GM12878 (cell line): ENCODE data around the gene NAA11. TPM values are rescaled to one million over a fixed set of nuclear protein-coding genes. Genes with fewer than 3 reads are reported as not detected.

Source experiments
- ATAC-seq: fragments of 200-7000 bp; cut with Tn5 transposase; 3 replicates; pipeline ENCODE4 v1.9.1; 2020; ENCODE audit warnings: mild to moderate bottlenecking, moderate library complexity
- BruUV-seq: library from RNA; stranded (reverse); fragments of 400-500 nt; replicated peaks from 2 replicates; lab custom pipeline; 2021; lab: Mats Ljungman, UMichigan
- CTCF ChIA-PET: fragments of 300-600 bp; sonication (Branson Sonifier 250); formaldehyde crosslinking; extraction: SDS; loops from one replicate; lab custom pipeline; 2021; ENCODE audit warnings: inconsistent platforms; lab: Yijun Ruan, JAX
- POLR2A ChIA-PET: fragments of 350-600 bp; formaldehyde crosslinking; extraction: SDS; loops from one replicate; lab custom pipeline; 2021; ENCODE audit warnings: inconsistent platforms; lab: Charles Lee
- RAD21 ChIA-PET: fragments of 300-600 bp; sonication (Branson Sonifier 250); formaldehyde crosslinking; loops from one replicate; lab custom pipeline; 2023; ENCODE audit warnings: antibody characterized with exemption; ENCODE audit not compliant: unreplicated experiment; lab: Charles Lee
- SMC1A ChIA-PET: fragments of 300-600 bp; sonication (Branson Sonifier 250); formaldehyde crosslinking; loops from one replicate; lab custom pipeline; 2023; ENCODE audit not compliant: unreplicated experiment, uncharacterized antibody; lab: Charles Lee
- DNase-seq: peaks from one replicate; pipeline ENCODE4 v3.0.0-alpha.2; 2011; ENCODE audit warnings: low read depth, low spot score
- FAIRE-seq: peaks from 3 replicates; lab custom pipeline; 2011; peaks lifted over from hg19 to GRCh38; lab: Jason Lieb, UNC
- H2AFZ ChIP-seq: 2 replicates; pipeline ENCODE4 v1.6.0; 2011; ENCODE audit warnings: low read depth, low read length, control low read depth; ENCODE audit not compliant: control insufficient read depth
- H3K27ac ChIP-seq: 2 replicates; pipeline ENCODE4 v1.5.1; 2011; ENCODE audit warnings: control low read depth; ENCODE audit not compliant: control insufficient read depth, insufficient read depth
- H3K27me3 ChIP-seq, 2 experiments: replicated peaks in 1 of 2; 2 replicates each; pipeline versions ENCODE4 v1.6.0 to v1.6.1; 2011; ENCODE audit warnings: low read length in 1 of 2; ENCODE audit not compliant: control insufficient read depth in 2 of 2, insufficient read depth in 2 of 2
- H3K36me3 ChIP-seq, 2 experiments: 2 replicates each; pipeline ENCODE4 v1.5.1; 2011; ENCODE audit warnings: low read length in 1 of 2; ENCODE audit not compliant: control insufficient read depth in 2 of 2, insufficient read depth in 2 of 2
- H3K4me1 ChIP-seq: 2 replicates; pipeline ENCODE4 v1.6.1; 2011; ENCODE audit warnings: mild to moderate bottlenecking, low read length, moderate library complexity, mixed read lengths; ENCODE audit not compliant: control insufficient read depth, insufficient read depth
- H3K4me2 ChIP-seq: 2 replicates; pipeline ENCODE4 v1.6.0; 2011; ENCODE audit warnings: control low read depth; ENCODE audit not compliant: control insufficient read depth, insufficient read depth
- H3K4me3 ChIP-seq: fragments of 200-600 bp; sonication (generic); 2 replicates; pipeline ENCODE4 v1.5.1; 2016
- H3K79me2 ChIP-seq: 2 replicates; pipeline ENCODE4 v1.6.0; 2011; ENCODE audit warnings: low read length; ENCODE audit not compliant: control insufficient read depth, insufficient read depth
- H3K9ac ChIP-seq: 2 replicates; pipeline ENCODE4 v1.8.0; 2011; ENCODE audit warnings: low read length, control low read depth, mixed read lengths; ENCODE audit not compliant: control insufficient read depth, insufficient read depth
- H3K9me3 ChIP-seq: replicated peaks from 3 replicates; pipeline ENCODE4 v1.5.1; 2011; ENCODE audit warnings: mild to moderate bottlenecking, low read length; ENCODE audit not compliant: control insufficient read depth, insufficient read depth
- H4K20me1 ChIP-seq: 2 replicates; pipeline ENCODE4 v1.6.0; 2011; ENCODE audit not compliant: control insufficient read depth, insufficient read depth
- BCL11A ChIP-seq: IDR thresholded peaks from 2 replicates; pipeline ENCODE4 v1.6.1; 2011; ENCODE audit warnings: low read depth, low read length
- CEBPZ ChIP-seq: fragments of 150-350 bp; IDR thresholded peaks from 2 replicates; pipeline ENCODE4 v1.6.1; 2016; ENCODE audit warnings: low read depth, low read length
- JUNB ChIP-seq: IDR thresholded peaks from 2 replicates; pipeline ENCODE4 v1.6.1; 2016; ENCODE audit warnings: antibody characterized with exemption, mild to moderate bottlenecking
- NFYA ChIP-seq: IDR thresholded peaks from 2 replicates; pipeline ENCODE4 v1.6.1; 2011; ENCODE audit warnings: low read depth, mild to moderate bottlenecking, low read length, improper control_type of control experiment, borderline replicate concordance
- NFYB ChIP-seq: IDR thresholded peaks from 2 replicates; pipeline ENCODE4 v1.6.1; 2011; ENCODE audit warnings: low read depth, mild to moderate bottlenecking, low read length, improper control_type of control experiment, moderate library complexity; ENCODE audit not compliant: insufficient read depth
- PML ChIP-seq: IDR thresholded peaks from 2 replicates; pipeline ENCODE4 v1.6.1; 2012; ENCODE audit warnings: low read length, inconsistent platforms
- POLR2A ChIP-seq: IDR thresholded peaks from 2 replicates; pipeline ENCODE4 v1.6.1; 2011; ENCODE audit warnings: low read depth, mild to moderate bottlenecking, low read length
- RCOR1 ChIP-seq: conservative IDR thresholded peaks from 2 replicates; pipeline ENCODE4 v1.6.1; 2012; ENCODE audit warnings: low read depth, low read length, improper control_type of control experiment
- RELA ChIP-seq: fragments of 450-650 bp; IDR thresholded peaks from 2 replicates; pipeline ENCODE4 v1.8.0; 2014; ENCODE audit warnings: borderline replicate concordance; ENCODE audit not compliant: partially characterized antibody
- SP1 ChIP-seq: IDR thresholded peaks from one replicate; pipeline ENCODE4 v1.6.1; 2011; ENCODE audit warnings: low read depth, low read length
- SPI1 ChIP-seq: IDR thresholded peaks from 2 replicates; pipeline ENCODE4 v1.6.1; 2011; ENCODE audit warnings: low read depth, mild to moderate bottlenecking, low read length, moderate library complexity, borderline replicate concordance; ENCODE audit not compliant: insufficient read depth
- SRF ChIP-seq, 2 experiments: IDR thresholded peaks; 2 replicates each; pipeline ENCODE4 v1.6.1; 2011; ENCODE audit warnings: low read depth in 2 of 2, low read length in 2 of 2, mild to moderate bottlenecking in 1 of 2, moderate library complexity in 1 of 2
- TCF7 ChIP-seq: IDR thresholded peaks from 2 replicates; pipeline ENCODE4 v1.6.1; 2014; ENCODE audit warnings: antibody characterized with exemption, borderline replicate concordance
- YBX1 ChIP-seq: fragments of 450-650 bp; IDR thresholded peaks from 2 replicates; pipeline ENCODE4 v1.6.1; 2016; ENCODE audit warnings: antibody characterized with exemption
- ZBED1 ChIP-seq: IDR thresholded peaks from 2 replicates; pipeline ENCODE4 v1.6.1; 2016; ENCODE audit warnings: borderline replicate concordance
- ZNF217 ChIP-seq: fragments of 450-650 bp; IDR thresholded peaks from 2 replicates; pipeline ENCODE4 v1.6.1; 2017; ENCODE audit warnings: antibody characterized with exemption, mild to moderate bottlenecking
- ZNF622 ChIP-seq: fragments of 450-650 bp; IDR thresholded peaks from 2 replicates; pipeline ENCODE4 v1.6.1; 2017; ENCODE audit warnings: mild to moderate bottlenecking, inconsistent platforms
- WGBS: methylation state at CpG from one replicate; pipeline ENCODE4 v1.1.6; 2016; ENCODE audit warnings: low lambda C conversion rate; ENCODE audit not compliant: insufficient replicate concordance, insufficient coverage; ENCODE audit errors: missing lambda C conversion rate; 5-methylcytosine and 5-hydroxymethylcytosine counted together
- in situ Hi-C: fragments of 300-500 bp; cut with MboI; formaldehyde crosslinking; loops from 9 replicates; pipeline ENCODE4 v1.14.3; 2018; ENCODE audit warnings: mixed read lengths
- intact Hi-C: fragments of 100-400 bp; cut with micrococcal nuclease; formaldehyde crosslinking; loops from one replicate; pipeline ENCODE4 v1.14.2; 2022; ENCODE audit not compliant: unreplicated experiment
- polyA plus RNA-seq, 11 experiments: library from polyadenylated mRNA; depleted of rRNA in 4 of 11; unstranded in 6 of 11; stranded (reverse) in 5 of 11; fragments of >200 nt; fragmentation: Nextera tagmentation in 4 of 11; fragmentation: Illumina TruSeq in 1 of 11; extraction: Ambion mirVana in 4 of 11; extraction: Trizol in 1 of 11; gene quantifications; 1 replicate in 1 of 11; 2 replicates in 10 of 11; pipeline versions ENCODE4 v1.2.1 to v1.2.3, GENCODE V29; 2011 to 2016; ENCODE audit warnings: inconsistent platforms in 2 of 11, missing spikeins in 2 of 11, low read depth in 1 of 11
- total RNA-seq, 4 experiments: library from RNA; depleted of rRNA in 3 of 4; stranded (reverse); fragments of >200 nt in 3 of 4; fragmentation: Illumina TruSeq in 1 of 4; extraction: Trizol in 1 of 4; gene quantifications; 2 replicates each; pipeline versions ENCODE4 v1.2.1 to v1.2.3, GENCODE V29; 2013 to 2021

NAA11 gene
- total and polyA plus RNA-seq, 10 of the 15 experiments (the other 5 are each of a cell fraction or from before 2014, with no cell fraction given), result 0.12 to 0.16 TPM; not detected in 8

GRCh38 chr4:79308137-79308536 lies 17.7 kb downstream of the NAA11 start:
- in situ Hi-C loops, result no loop called here
- BruUV-seq, result no TSS peak
- ATAC-seq (no peak), DNase-seq (no peak), FAIRE-seq (no peak)
- 34% methylated on average over 4 of the region's 4 CpGs for WGBS
- H3K27me3 ChIP-seq, result no peaks in the 10 kb centered on the region
- no peak overlapping the region for H3K4me3 ChIP-seq
- ChIA-PET POLR2A (interaction anchor here (1.6 kb wide), 1 partner anchor 11 kb away, joined by 4 read pairs; no protein-coding TSS in a partner anchor), RAD21 (no interaction called here), SMC1A (interaction anchor here (1.1 to 5.4 kb wide), 2 partner anchors 12 to 76 kb away, joined by 3 to 37 read pairs; no protein-coding TSS in a partner anchor), CTCF (interaction anchor here (1.8 kb wide), 1 partner anchor 8 kb away, joined by 5 read pairs; no protein-coding TSS in a partner anchor)
- H2AFZ ChIP-seq, result no peak overlapping the region
- no peaks in the 10 kb centered on the region for H4K20me1 ChIP-seq
- TF ChIP-seq POLR2A (no peak), SRF (IDR thresholded peaks at IDR 0.05; ENCODE audit: low read depth in 2 of 2, low read length in 2 of 2) (no peak), BCL11A (no peak), RCOR1 (no peak), ZNF217 (no peak), ZBED1 (no peak), TCF7 (no peak), CEBPZ (no peak), PML (no peak), RELA (no peak), YBX1 (no peak), NFYA (no peak), NFYB (no peak), SPI1 (no peak), ZNF622 (no peak), SP1 (no peak), JUNB (no peak)
- no peaks in the 10 kb centered on the region for H3K4me1 ChIP-seq
- H3K79me2 ChIP-seq, result no peaks in the 10 kb centered on the region
- no peak overlapping the region for H3K27ac ChIP-seq
- intact Hi-C loops, result no loop called here
- H3K36me3 ChIP-seq, result no peaks in the 10 kb centered on the region
- no peak overlapping the region for H3K9ac ChIP-seq
- H3K4me2 ChIP-seq, result no peak overlapping the region
- no peaks in the 10 kb centered on the region for H3K9me3 ChIP-seq
